A673 (cell line): ENCODE measurements around the gene KIF1A. TPM values are rescaled to one million over a fixed set of nuclear protein-coding genes. Genes with fewer than 3 reads are reported as not detected.

Experiments
- BruUV-seq: library from RNA; stranded (reverse); fragments of 400-500 nt; replicated peaks from 2 replicates; lab custom pipeline; 2021; lab: Mats Ljungman, UMichigan
- CTCF ChIA-PET: fragments of 300-600 bp; sonication (Branson Sonifier 250); formaldehyde crosslinking; loops from one replicate; lab custom pipeline; 2022; ENCODE audit warnings: antibody characterized with exemption; lab: Charles Lee
- POLR2A ChIA-PET: fragments of 300-600 bp; sonication (Branson Sonifier 250); formaldehyde crosslinking; loops from one replicate; lab custom pipeline; 2022; ENCODE audit warnings: antibody characterized with exemption; ENCODE audit not compliant: low non-redundant PET; lab: Charles Lee
- DNase-seq: peaks from one replicate; pipeline ENCODE4 v3.0.0-alpha.2; 2015; ENCODE audit warnings: low spot score
- H3K27ac ChIP-seq: fragments of 200-600 bp; sonication (generic); 2 replicates; pipeline ENCODE4 v1.5.1; 2016; ENCODE audit warnings: mixed run types, low read depth, mild to moderate bottlenecking, mixed read lengths, antibody characterized with exemption, low read length; ENCODE audit not compliant: poor library complexity, severe bottlenecking
- H3K27me3 ChIP-seq: fragments of 200-600 bp; sonication (generic); replicated peaks from 2 replicates; pipeline ENCODE4 v1.6.1; 2017; ENCODE audit warnings: mixed run types, low read depth, mild to moderate bottlenecking, mixed read lengths, antibody characterized with exemption, low read length; ENCODE audit not compliant: insufficient read depth, poor library complexity
- H3K36me3 ChIP-seq: fragments of 200-600 bp; sonication (generic); 2 replicates; pipeline ENCODE4 v1.6.1; 2016; ENCODE audit warnings: mixed run types, mild to moderate bottlenecking, mixed read lengths, antibody characterized with exemption, low read length; ENCODE audit not compliant: insufficient read depth, poor library complexity, severe bottlenecking
- H3K4me1 ChIP-seq: fragments of 200-600 bp; sonication (generic); 2 replicates; pipeline ENCODE4 v1.6.1; 2017; ENCODE audit warnings: mixed run types, mild to moderate bottlenecking, mixed read lengths, antibody characterized with exemption, low read length; ENCODE audit not compliant: insufficient read depth, poor library complexity, severe bottlenecking
- H3K4me3 ChIP-seq: fragments of 200-600 bp; sonication (generic); 2 replicates; pipeline ENCODE4 v1.5.1; 2016; ENCODE audit warnings: low read depth, mixed run types, mild to moderate bottlenecking, mixed read lengths, low read length; ENCODE audit not compliant: poor library complexity, severe bottlenecking
- H3K9me3 ChIP-seq: fragments of 200-600 bp; sonication (generic); 2 replicates; pipeline ENCODE4 v1.6.1; 2016; ENCODE audit warnings: mixed run types, low read depth, mild to moderate bottlenecking, mixed read lengths, antibody characterized with exemption, low read length; ENCODE audit not compliant: poor library complexity, severe bottlenecking
- EZH2 ChIP-seq: fragments of 200-600 bp; sonication (generic); IDR thresholded peaks from 2 replicates; pipeline ENCODE4 v1.6.1; 2017; ENCODE audit warnings: borderline replicate concordance, low read depth, mild to moderate bottlenecking, mixed read lengths, antibody characterized with exemption, low read length; ENCODE audit not compliant: poor library complexity, severe bottlenecking
- intact Hi-C: fragments of 100-400 bp; cut with micrococcal nuclease; formaldehyde crosslinking; loops from one replicate; pipeline ENCODE4 v1.10.0; 2022; ENCODE audit not compliant: unreplicated experiment
- total RNA-seq: library from RNA; stranded (reverse); gene quantifications from 2 replicates; pipeline ENCODE4 v1.2.3, GENCODE V29; 2021
- TF ChIP-seq, protein P1 (sequence below): fragments of 300-800, 200-600 bp; sonication (generic); conservative IDR thresholded peaks from 2 replicates; pipeline ENCODE4 v1.5.1; 2017; ENCODE audit warnings: low read depth, mild to moderate bottlenecking, antibody characterized with exemption, low read length, moderate library complexity, mixed read lengths

KIF1A gene
- total RNA-seq, 1 experiment from 2014 or later = 330 TPM

GRCh38 chr2:240839152-240840143, 19.4 kb upstream of the KIF1A start:
- no peak for TF ChIP-seq EZH2
- TF ChIP-seq, protein P1, sequence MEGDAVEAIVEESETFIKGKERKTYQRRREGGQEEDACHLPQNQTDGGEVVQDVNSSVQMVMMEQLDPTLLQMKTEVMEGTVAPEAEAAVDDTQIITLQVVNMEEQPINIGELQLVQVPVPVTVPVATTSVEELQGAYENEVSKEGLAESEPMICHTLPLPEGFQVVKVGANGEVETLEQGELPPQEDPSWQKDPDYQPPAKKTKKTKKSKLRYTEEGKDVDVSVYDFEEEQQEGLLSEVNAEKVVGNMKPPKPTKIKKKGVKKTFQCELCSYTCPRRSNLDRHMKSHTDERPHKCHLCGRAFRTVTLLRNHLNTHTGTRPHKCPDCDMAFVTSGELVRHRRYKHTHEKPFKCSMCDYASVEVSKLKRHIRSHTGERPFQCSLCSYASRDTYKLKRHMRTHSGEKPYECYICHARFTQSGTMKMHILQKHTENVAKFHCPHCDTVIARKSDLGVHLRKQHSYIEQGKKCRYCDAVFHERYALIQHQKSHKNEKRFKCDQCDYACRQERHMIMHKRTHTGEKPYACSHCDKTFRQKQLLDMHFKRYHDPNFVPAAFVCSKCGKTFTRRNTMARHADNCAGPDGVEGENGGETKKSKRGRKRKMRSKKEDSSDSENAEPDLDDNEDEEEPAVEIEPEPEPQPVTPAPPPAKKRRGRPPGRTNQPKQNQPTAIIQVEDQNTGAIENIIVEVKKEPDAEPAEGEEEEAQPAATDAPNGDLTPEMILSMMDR = no peak
- CTCF ChIA-PET = interaction anchor here (1.1 kb wide), 1 partner anchor 325 kb away, joined by 4 read pairs; no protein-coding TSS in a partner anchor
- Histone ChIP-seq H3K36me3 (no peaks in the 10 kb centered on the region), H3K4me3 (no peak overlapping the region), H3K27ac (no peak overlapping the region), H3K27me3 (peaks cover 22% of the 10 kb centered on the region), H3K9me3 (no peaks in the 10 kb centered on the region), H3K4me1 (no peaks in the 10 kb centered on the region)
- POLR2A ChIA-PET = no interaction called here
- no TSS peak for BruUV-seq
- intact Hi-C loops = loop anchor here (10.0 kb wide), 1 partner anchor 1035 kb away; no protein-coding TSS in a partner anchor
- DNase-seq = no peak

GRCh38 chr2:240837621-240838020, 17.6 kb upstream of the KIF1A start:
- no peak for DNase-seq
- intact Hi-C loops = no loop called here
- POLR2A ChIA-PET = no interaction called here
- Histone ChIP-seq H3K9me3 (no peaks in the 10 kb centered on the region), H3K4me1 (no peaks in the 10 kb centered on the region), H3K27me3 (peaks cover 18% of the 10 kb centered on the region), H3K36me3 (no peaks in the 10 kb centered on the region), H3K4me3 (no peak overlapping the region), H3K27ac (no peak overlapping the region)
- CTCF ChIA-PET = no interaction called here
- BruUV-seq = no TSS peak
- TF ChIP-seq, protein P1 = no peak
- no peak for TF ChIP-seq EZH2

DNA sequence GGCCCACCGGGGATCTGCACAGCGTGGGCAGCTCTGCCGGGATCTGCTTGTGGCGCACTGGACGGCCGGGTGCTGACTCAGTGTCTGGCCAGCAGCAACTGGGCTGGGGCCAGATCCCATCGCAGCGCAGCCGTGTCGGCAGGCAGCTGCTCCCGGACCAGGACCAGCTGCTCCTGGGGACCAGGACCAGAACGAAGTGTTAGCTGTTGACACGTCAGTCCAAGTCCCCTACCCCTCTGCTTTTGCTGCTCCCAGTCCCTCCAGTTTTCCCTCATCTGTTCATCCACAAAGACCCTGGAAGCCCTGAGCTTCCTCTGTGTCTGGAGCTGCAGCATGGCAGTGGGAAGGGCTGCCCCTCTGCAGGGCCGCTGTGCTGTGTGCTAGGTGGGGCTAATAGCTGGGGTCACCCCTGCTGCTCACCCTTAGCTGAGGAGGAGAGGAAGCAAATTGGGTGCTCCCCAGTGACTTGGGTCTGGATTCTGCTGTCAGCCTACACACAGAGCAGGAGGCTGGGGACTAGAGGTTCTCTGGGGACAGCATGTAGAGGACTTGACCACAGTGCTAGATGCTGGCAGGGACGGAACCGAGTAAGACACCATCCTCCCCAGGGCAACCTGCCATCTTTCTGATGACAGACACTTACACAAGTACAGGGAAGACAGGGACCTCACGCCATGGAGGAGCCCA, 16.9 kb upstream of the KIF1A start:
- CTCF ChIA-PET = no interaction called here
- Histone ChIP-seq H3K27ac (no peak overlapping the region), H3K9me3 (no peaks in the 10 kb centered on the region), H3K4me3 (no peak overlapping the region), H3K4me1 (no peaks in the 10 kb centered on the region), H3K27me3 (peaks cover 18% of the 10 kb centered on the region), H3K36me3 (no peaks in the 10 kb centered on the region)
- DNase-seq = no peak
- intact Hi-C loops = no loop called here
- POLR2A ChIA-PET = no interaction called here
- TF ChIP-seq, protein P1 = no peak
- no peak for TF ChIP-seq EZH2
- BruUV-seq = no TSS peak
